ENCODE results near the gene RSPH6A. TPM values are rescaled to one million over a fixed set of nuclear protein-coding genes. Genes with fewer than 3 reads are reported as not detected.

Gene RSPH6A
- total RNA-seq, 1 experiment from 2014 or later: 0.22 TPM

- Histone ChIP-seq H3K4me3 (no peak overlapping the region), H3K36me3 (peaks cover 29% of the 10 kb centered on the region), H3K9me3 (replicated peaks) (no peaks in the 10 kb centered on the region), H3K27ac (no peak overlapping the region), H3K4me1 (peaks cover 11% of the 10 kb centered on the region; the same call in 1 of the 2 replicates), H3K27me3 (no peaks in the 10 kb centered on the region)
- peak in 1 of 2 experiments; percentile 25 for DNase-seq
These were observed 43.7 kb downstream of the RSPH6A start for GRCh38 chr19:45771311-45771933.

GRCh38 chr19:45770192-45771101 is 44.7 kb downstream of the RSPH6A start:
- peak; percentile 98 to 99 for DNase-seq
- H3K9me3 ChIP-seq (replicated peaks): no peaks in the 10 kb centered on the region
- peak overlapping the region; percentile 48 for H3K4me3 ChIP-seq
- H3K27ac ChIP-seq: peak overlapping the region; percentile 58
- peaks cover 26% of the 10 kb centered on the region for H3K36me3 ChIP-seq
- peaks cover 12% of the 10 kb centered on the region; the same call in 1 of the 2 replicates for H3K4me1 ChIP-seq
- H3K27me3 ChIP-seq: no peaks in the 10 kb centered on the region

GRCh38 chr19:45769821-45770191 is 45.3 kb downstream of the RSPH6A start:
- no peak for DNase-seq
- H3K27me3 ChIP-seq: no peaks in the 10 kb centered on the region

GRCh38 chr19:45768984-45769782 is 45.9 kb downstream of the RSPH6A start, which contains the start of gene SIX5:
SIX5 (minus strand) TSS chr19:45769252; CDS start chr19:45768844, 408 bp downstream.
- H3K9me3 ChIP-seq (replicated peaks): no peaks in the 10 kb centered on the region
- peak within 1 kb of the TSS; percentile 53; the same call in 1 of the 2 replicates for H3K27ac ChIP-seq
- H3K27me3 ChIP-seq: no peaks in the 10 kb centered on the region; the same call in 1 of the 2 replicates
- peaks cover 15% of the 10 kb centered on the region for H3K36me3 ChIP-seq
- peak; percentile 98 to 99 for DNase-seq
- peak within 1 kb of the TSS; percentile 64 for H3K4me3 ChIP-seq
- H3K4me1 ChIP-seq: peaks cover 21% of the 10 kb centered on the region; the same call in 1 of the 2 replicates

More at GRCh38 chr19:45769821-45770191, 45.3 kb downstream of the RSPH6A start:
- H3K36me3 ChIP-seq: peaks cover 22% of the 10 kb centered on the region
- peak overlapping the region; percentile 48 for H3K4me3 ChIP-seq
- no peak overlapping the region for H3K27ac ChIP-seq
- H3K9me3 ChIP-seq (replicated peaks): no peaks in the 10 kb centered on the region
- H3K4me1 ChIP-seq: peaks cover 17% of the 10 kb centered on the region; the same call in 1 of the 2 replicates

- DNase-seq: peak in 1 of 2 experiments; percentile 55
- H3K4me1 ChIP-seq: peaks cover 27% of the 10 kb centered on the region
- H3K27ac ChIP-seq: peak overlapping the region; percentile 53; the same call in 1 of the 2 replicates
These were observed 46.5 kb downstream of the RSPH6A start for GRCh38 chr19:45768655-45768983.

GRCh38 chr19:45767881-45768654 is 47.0 kb downstream of the RSPH6A start:
- Histone ChIP-seq H3K27ac (peak overlapping the region; percentile 6; the same call in 1 of the 2 replicates), H3K36me3 (peaks cover 10% of the 10 kb centered on the region), H3K4me1 (peaks cover 22% of the 10 kb centered on the region), H3K4me3 (peak overlapping the region; percentile 64), H3K9me3 (replicated peaks) (no peaks in the 10 kb centered on the region), H3K27me3 (peaks cover 10% of the 10 kb centered on the region)
- peak; percentile 53 to 64 for DNase-seq

More at GRCh38 chr19:45768655-45768983, 46.5 kb downstream of the RSPH6A start:
- peaks cover 5% of the 10 kb centered on the region for H3K27me3 ChIP-seq
- no peaks in the 10 kb centered on the region for H3K9me3 ChIP-seq (replicated peaks)
- H3K4me3 ChIP-seq: peak overlapping the region; percentile 64
- peaks cover 15% of the 10 kb centered on the region for H3K36me3 ChIP-seq

GRCh38 chr19:45767410-45767880 is 47.7 kb downstream of the RSPH6A start:
- Histone ChIP-seq H3K4me3 (peak overlapping the region; percentile 64), H3K9me3 (replicated peaks) (no peaks in the 10 kb centered on the region), H3K27me3 (peaks cover 10% of the 10 kb centered on the region), H3K36me3 (peaks cover 6% of the 10 kb centered on the region), H3K27ac (no peak overlapping the region), H3K4me1 (peaks cover 22% of the 10 kb centered on the region)
- DNase-seq: peak; percentile 81 to 85

- Histone ChIP-seq H3K27ac (no peak overlapping the region), H3K4me3 (peak overlapping the region; percentile 64), H3K9me3 (replicated peaks) (no peaks in the 10 kb centered on the region), H3K4me1 (peaks cover 22% of the 10 kb centered on the region), H3K36me3 (peaks cover under 1% of the 10 kb centered on the region), H3K27me3 (peaks cover 10% of the 10 kb centered on the region)
- DNase-seq: peak in 1 of 2 experiments; percentile 51
These were observed 48.2 kb downstream of the RSPH6A start for GRCh38 chr19:45766869-45767346.

- H3K9me3 ChIP-seq (replicated peaks): no peaks in the 10 kb centered on the region
- H3K27ac ChIP-seq: no peak overlapping the region
- H3K36me3 ChIP-seq: no peaks in the 10 kb centered on the region; the same call in 1 of the 2 replicates
- peaks cover 22% of the 10 kb centered on the region for H3K4me1 ChIP-seq
- H3K4me3 ChIP-seq: peak overlapping the region; percentile 64
- H3K27me3 ChIP-seq: peaks cover 10% of the 10 kb centered on the region
- DNase-seq: no peak
These were observed 48.7 kb downstream of the RSPH6A start for GRCh38 chr19:45766296-45766868.

GRCh38 chr19:45765702-45766295 is 49.3 kb downstream of the RSPH6A start:
- H3K9me3 ChIP-seq (replicated peaks): no peaks in the 10 kb centered on the region
- peaks cover 10% of the 10 kb centered on the region for H3K27me3 ChIP-seq
- no peak overlapping the region for H3K4me3 ChIP-seq
- DNase-seq: no peak
- H3K36me3 ChIP-seq: no peaks in the 10 kb centered on the region
- no peak overlapping the region for H3K27ac ChIP-seq
- peaks cover 22% of the 10 kb centered on the region for H3K4me1 ChIP-seq

- no peak overlapping the region for H3K4me3 ChIP-seq
- no peak overlapping the region for H3K27ac ChIP-seq
- DNase-seq: no peak
- H3K9me3 ChIP-seq (replicated peaks): no peaks in the 10 kb centered on the region
- peaks cover 10% of the 10 kb centered on the region for H3K27me3 ChIP-seq
- no peaks in the 10 kb centered on the region for H3K36me3 ChIP-seq
- H3K4me1 ChIP-seq: peaks cover 22% of the 10 kb centered on the region
These were observed 50.0 kb downstream of the RSPH6A start for GRCh38 chr19:45764945-45765701.

- Histone ChIP-seq H3K27me3 (peaks cover 10% of the 10 kb centered on the region), H3K36me3 (no peaks in the 10 kb centered on the region), H3K27ac (no peak overlapping the region), H3K4me1 (peaks cover 19% of the 10 kb centered on the region), H3K9me3 (replicated peaks) (no peaks in the 10 kb centered on the region), H3K4me3 (no peak overlapping the region)
- no peak for DNase-seq
These were observed 50.6 kb downstream of the RSPH6A start for GRCh38 chr19:45764475-45764874.

Measured in SJCRH30 (cell line).